Inflammatory macrophage (primary cell): ENCODE measurements around the gene TOLLIP.
"Not testable (repeated sequence)": the region's sequence is repeated elsewhere in the genome, so short reads cannot be mapped to it uniquely, and the experiment has no call there.

Source experiments
- DNase-seq, 2 donors: peaks; one replicate each; pipeline ENCODE4 v3.0.0-alpha.2; 2020 to 2022

The TOLLIP gene

DNA sequence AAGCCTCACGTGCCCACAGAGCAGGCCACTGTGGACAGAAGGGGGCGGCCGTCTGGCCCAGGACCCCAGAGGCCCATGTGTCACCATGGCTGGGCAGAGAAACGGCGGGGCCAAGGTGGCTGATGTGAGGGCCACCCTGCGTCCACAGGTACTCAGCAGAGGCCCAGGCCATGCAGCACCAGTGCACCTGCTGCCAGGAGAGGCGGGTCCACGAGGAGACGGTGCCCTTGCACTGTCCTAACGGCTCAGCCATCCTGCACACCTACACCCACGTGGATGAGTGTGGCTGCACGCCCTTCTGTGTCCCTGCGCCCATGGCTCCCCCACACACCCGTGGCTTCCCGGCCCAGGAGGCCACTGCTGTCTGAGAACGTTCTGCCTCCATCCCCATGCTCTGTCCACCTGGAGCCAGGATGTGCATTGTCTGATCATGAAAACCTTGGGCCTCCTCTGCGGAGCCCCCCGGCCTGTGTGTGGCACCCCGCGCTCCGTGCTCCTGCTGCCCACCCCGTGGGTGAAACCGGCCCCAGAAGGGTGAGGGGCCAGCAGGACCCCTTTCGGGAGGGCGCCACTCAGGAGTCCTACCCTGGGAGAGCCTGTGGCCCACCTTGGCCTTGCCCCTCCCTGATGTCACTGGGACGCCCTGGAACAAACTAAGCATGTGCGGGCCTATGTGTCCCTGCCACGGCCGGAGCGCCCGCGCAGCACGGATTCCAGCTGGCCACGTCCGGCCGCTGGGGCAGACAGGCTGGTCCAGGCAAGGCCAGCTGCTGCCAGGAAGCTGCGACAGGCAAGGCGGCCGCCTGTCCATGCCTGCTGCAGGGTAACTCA lies 48.0 kb downstream of the TOLLIP start:
- no peak for DNase-seq

DNA sequence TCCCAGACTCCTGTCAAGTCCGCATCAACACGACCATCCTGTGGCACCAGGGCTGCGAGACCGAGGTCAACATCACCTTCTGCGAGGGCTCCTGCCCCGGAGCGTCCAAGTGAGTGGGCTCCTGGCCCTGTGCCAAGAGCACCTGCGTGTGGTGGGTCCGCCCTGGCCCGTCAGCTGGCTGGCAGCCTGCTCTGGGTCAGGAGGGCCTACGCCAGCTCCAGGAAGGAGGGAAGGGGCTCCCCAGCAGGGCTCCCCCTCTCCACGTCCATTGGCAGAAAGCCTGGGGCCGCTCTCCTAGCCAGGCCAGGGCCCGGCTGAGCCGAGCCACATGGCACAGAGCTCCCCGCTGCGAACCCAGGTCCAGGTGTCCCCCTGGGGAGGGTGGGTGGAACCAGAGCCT lies 48.8 kb downstream of the TOLLIP start:
- DNase-seq = no peak

DNA sequence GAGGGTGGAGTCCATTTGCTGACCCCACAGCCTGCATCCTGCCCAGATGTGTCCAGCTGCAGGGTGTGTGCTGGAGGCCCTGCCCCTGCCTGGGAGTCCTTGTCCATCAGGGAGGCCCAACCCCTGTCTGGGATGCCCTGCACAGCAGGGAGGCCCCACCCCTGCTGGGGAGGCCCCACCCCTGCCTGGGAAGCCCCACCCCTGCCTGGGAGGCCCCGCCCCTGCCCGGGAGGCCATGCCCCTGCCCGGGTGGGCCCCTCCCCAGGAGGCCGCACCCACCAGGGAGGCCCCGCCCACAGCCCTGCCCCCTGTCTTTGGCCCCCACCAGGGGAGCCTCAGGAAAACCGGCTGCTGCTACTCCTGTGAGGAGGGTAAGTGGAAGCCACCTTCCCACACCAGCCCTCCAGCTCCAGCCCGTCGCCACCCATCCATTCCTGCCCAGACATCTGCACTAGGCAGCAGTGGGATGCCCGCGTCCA lies 49.4 kb downstream of the TOLLIP start:
- peak; percentile 17 to 23 for DNase-seq

DNA sequence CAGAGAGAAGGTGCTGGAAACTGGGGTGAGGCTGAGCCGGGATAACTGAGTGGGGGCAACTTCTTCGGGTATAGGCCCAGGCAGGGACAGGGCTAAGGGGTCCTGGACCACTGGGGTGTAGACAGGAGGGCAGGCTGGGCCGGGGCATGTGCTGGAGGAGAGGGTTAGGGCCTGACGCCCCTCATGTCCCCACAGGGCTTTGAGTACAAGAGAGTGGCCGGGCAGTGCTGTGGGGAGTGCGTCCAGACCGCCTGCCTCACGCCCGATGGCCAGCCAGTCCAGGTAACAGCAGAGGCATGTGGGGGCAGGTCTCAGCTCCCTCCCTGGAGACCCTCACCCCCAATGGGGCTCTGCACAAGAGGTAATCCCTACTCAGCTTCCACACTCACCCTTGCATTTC lies 49.9 kb downstream of the TOLLIP start:
- DNase-seq = no peak

DNA sequence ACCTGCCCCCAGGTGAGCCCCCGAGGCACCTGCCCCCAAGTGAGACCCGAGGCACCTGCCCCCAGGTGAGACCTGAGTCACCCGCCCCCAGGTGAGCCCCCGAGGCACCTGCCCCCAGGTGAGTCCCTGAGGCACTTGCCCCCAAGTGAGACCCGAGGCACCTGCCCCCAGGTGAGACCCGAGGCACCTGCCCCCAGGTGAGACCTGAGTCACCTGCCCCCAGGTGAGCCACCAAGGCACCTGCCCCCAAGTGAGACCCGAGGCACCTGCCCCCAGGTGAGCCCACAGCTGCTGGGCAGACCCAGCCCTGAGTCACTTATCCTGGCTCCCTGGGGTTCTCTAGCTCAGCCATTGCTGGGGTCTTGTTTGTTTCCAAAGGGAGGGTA lies 50.4 kb downstream of the TOLLIP start:
- DNase-seq = no peak

- DNase-seq = no peak
Observed at GRCh38 chr11:1258401-1259075, 50.9 kb downstream of the TOLLIP start.

DNA sequence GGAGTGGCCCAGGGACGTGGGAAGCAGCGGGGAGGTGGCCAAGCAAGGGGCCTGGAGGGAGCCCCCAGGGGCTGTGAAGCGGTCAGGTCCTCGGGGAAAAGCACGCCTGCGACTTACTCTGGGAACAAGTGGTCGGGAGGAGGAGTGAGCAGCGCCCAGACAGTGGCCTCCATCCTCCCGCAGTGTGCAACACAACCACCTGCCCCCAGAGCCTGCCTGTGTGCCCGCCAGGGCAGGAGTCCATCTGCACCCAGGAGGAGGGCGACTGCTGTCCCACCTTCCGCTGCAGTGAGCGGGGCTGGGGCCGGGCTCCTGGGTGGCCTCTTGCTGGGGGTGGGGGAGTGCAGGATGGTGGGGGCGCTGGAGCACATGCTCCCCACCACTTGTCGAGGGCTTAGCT lies 51.5 kb downstream of the TOLLIP start:
- DNase-seq = no peak

GRCh38 chr11:1257366-1257765 lies 52.1 kb downstream of the TOLLIP start:
- no peak for DNase-seq

DNA sequence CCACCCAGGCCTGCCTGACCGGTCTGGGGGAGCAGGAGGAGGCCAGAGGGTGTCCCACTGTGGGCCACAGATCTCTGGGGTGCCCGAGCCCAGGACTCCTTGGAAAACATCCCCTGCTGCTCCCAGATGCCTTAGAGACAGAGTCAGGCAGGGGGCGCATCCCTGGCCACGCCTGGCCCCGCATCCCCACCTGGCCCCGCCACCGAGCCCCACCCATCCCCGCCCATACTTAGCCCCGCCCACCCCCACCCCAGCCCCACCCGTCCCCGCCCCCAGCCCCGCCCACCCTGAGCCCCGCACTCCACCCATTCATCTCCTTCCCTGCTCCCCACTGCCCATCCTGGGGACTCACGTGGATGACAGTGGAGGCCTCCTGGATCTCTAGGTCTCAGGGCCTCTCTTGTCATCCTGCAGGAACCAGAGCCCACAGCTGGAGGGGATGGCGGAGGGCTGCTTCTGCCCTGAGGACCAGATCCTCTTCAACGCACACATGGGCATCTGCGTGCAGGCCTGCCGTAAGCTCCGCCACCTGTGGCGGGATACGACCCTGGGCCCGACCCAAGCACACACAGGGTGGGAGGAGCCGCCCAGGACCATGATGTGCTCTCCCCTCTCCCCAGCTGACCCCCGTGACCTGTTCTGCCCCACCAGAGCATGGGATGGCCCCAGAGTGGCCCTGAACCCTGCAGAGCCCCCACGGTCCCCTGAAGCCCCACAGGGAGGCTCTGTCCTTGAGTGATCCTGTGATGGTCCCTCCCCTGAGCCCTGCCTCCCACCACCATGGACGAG lies 53.0 kb downstream of the TOLLIP start:
- DNase-seq = no peak

DNA sequence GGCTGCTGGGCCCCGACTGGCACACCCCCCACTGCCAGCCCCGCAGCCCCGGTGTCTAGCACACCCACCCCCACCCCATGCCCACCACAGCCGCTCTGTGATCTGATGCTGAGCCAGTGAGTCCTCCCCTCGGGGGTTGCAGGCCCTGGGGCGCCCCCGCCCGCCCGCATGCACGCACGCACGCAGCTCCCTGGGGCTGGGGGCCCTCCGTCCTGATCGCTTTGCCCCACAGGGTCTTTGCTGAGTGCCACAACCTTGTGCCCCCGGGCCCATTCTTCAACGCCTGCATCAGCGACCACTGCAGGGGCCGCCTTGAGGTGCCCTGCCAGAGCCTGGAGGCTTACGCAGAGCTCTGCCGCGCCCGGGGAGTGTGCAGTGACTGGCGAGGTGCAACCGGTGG lies 54.3 kb downstream of the TOLLIP start:
- DNase-seq = no peak

- DNase-seq = no peak
Observed at GRCh38 chr11:1254733-1255132, 54.7 kb downstream of the TOLLIP start.

GRCh38 chr11:1254086-1254648 lies 55.3 kb downstream of the TOLLIP start:
- no peak for DNase-seq

DNA sequence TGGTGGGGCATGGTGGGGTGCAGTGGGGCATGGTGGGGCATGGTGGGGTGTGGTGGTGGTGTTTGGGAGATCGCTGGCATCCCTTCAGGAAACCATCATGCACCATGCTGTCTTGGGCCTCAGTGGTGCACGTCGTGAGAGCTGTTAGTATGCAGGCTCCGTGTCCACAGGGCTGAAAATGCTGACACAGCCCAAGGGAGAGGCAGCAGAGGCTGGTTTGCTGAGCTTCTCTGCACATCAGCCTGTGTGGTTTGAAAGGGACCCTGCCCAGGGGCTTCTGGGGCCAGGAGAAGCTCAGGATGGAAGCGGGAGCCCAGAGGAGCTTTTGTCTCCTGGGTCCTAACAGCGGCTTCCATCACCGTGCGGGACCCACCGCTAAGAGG lies 56.3 kb downstream of the TOLLIP start:
- DNase-seq = no peak

DNA sequence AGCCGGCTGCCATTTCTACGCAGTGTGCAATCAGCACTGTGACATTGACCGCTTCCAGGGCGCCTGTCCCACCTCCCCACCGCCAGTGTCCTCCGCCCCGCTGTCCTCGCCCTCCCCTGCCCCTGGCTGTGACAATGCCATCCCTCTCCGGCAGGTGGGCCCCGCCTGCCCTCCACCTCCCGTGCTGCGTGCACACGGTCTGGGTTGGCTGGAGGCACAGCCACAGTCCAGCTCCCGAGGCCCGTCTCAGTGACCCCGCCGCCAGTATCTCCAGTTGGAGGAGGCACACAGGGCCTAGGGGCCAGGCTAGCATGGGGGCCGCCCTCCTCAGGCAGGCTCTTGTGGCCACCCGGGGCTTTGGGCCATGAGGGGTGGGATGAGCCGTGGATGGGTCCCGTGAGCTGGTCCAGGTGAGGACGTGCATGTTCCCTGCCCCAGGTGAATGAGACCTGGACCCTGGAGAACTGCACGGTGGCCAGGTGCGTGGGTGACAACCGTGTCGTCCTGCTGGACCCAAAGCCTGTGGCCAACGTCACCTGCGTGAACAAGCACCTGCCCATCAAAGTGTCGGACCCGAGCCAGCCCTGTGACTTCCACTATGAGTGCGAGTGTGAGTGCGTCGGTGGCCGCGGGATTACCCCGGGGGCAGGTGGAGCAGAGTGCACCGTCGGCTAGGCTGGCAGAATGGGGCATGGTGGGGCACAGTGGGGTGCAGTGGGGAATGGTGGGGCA lies 56.9 kb downstream of the TOLLIP start:
- DNase-seq = no peak

- no peak for DNase-seq
Observed at GRCh38 chr11:1251236-1251770, 58.1 kb downstream of the TOLLIP start.

GRCh38 chr11:1250411-1250810 lies 59.0 kb downstream of the TOLLIP start:
- DNase-seq = not testable (repeated sequence)

GRCh38 chr11:1248951-1249350 lies 60.5 kb downstream of the TOLLIP start:
- not testable (repeated sequence) for DNase-seq

GRCh38 chr11:1247026-1247425 lies 62.4 kb downstream of the TOLLIP start:
- DNase-seq = not testable (repeated sequence)

- DNase-seq = not testable (repeated sequence)
Observed at GRCh38 chr11:1246301-1246700, 63.1 kb downstream of the TOLLIP start.

GRCh38 chr11:1245717-1246116 lies 63.7 kb downstream of the TOLLIP start:
- not testable (repeated sequence) for DNase-seq

GRCh38 chr11:1244557-1244956 lies 64.9 kb downstream of the TOLLIP start:
- DNase-seq = not testable (repeated sequence)

- DNase-seq = not testable (repeated sequence)
Observed at GRCh38 chr11:1243521-1243920, 65.9 kb downstream of the TOLLIP start.
